Measurements from ENCODE around the gene PGM2.
A peak's percentile ranks its signal among the peaks of the same experiment; 100 is the strongest.

The PGM2 gene

GRCh38 chr4:37827802-37828321 lies 1.4 kb downstream of the PGM2 start:
- Mint-ChIP-seq H3K36me3 (ENCODE audit: low read depth) (peaks cover 32% of the 10 kb centered on the region), H3K9me3 (no peaks in the 10 kb centered on the region), H3K27me3 (no peaks in the 10 kb centered on the region), H3K27ac (peak overlapping the region; percentile 76), H3K4me3 (peak overlapping the region; percentile 93), H3K4me1 (peaks cover 30% of the 10 kb centered on the region)
- no peak for ATAC-seq
- DNase-seq = no peak

DNA sequence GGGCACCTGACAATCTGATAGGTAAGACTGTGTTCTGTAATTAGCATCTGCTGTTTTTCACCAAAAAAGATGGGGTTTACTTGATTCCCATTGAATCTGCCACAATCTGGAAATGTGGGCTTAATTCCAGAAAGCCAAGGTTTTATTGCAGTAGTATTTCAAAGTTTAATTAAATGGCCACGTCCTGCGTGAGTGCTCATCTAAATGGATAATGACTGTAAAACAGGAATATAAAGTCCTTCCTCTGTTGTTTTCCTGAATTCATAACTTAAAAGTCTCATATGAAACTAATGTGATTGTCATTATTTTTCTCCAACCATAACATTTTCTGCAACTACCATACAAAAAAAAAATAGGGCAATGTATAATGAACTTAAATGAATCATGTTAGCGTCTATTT lies 2.4 kb downstream of the PGM2 start:
- H3K4me1 Mint-ChIP-seq = peaks cover 30% of the 10 kb centered on the region
- H3K9me3 Mint-ChIP-seq = no peaks in the 10 kb centered on the region
- no peaks in the 10 kb centered on the region for H3K27me3 Mint-ChIP-seq
- no peak overlapping the region for H3K4me3 Mint-ChIP-seq
- ATAC-seq = no peak
- no peak for DNase-seq
- peaks cover 35% of the 10 kb centered on the region for H3K36me3 Mint-ChIP-seq (ENCODE audit: low read depth)
- no peak overlapping the region for H3K27ac Mint-ChIP-seq

- ATAC-seq (no peak), DNase-seq (no peak)
- Mint-ChIP-seq H3K4me1 (peaks cover 28% of the 10 kb centered on the region), H3K9me3 (no peaks in the 10 kb centered on the region), H3K27me3 (no peaks in the 10 kb centered on the region), H3K4me3 (no peak overlapping the region), H3K36me3 (ENCODE audit: low read depth) (peaks cover 42% of the 10 kb centered on the region), H3K27ac (no peak overlapping the region)
Observed at GRCh38 chr4:37830640-37831039, 4.2 kb downstream of the PGM2 start.

GRCh38 chr4:37835031-37835430 lies 8.5 kb downstream of the PGM2 start:
- DNase-seq (no peak), ATAC-seq (no peak)
- Mint-ChIP-seq H3K36me3 (ENCODE audit: low read depth) (peaks cover 62% of the 10 kb centered on the region), H3K27ac (no peak overlapping the region), H3K4me1 (peaks cover 26% of the 10 kb centered on the region), H3K4me3 (no peak overlapping the region), H3K9me3 (no peaks in the 10 kb centered on the region), H3K27me3 (no peaks in the 10 kb centered on the region)

DNA sequence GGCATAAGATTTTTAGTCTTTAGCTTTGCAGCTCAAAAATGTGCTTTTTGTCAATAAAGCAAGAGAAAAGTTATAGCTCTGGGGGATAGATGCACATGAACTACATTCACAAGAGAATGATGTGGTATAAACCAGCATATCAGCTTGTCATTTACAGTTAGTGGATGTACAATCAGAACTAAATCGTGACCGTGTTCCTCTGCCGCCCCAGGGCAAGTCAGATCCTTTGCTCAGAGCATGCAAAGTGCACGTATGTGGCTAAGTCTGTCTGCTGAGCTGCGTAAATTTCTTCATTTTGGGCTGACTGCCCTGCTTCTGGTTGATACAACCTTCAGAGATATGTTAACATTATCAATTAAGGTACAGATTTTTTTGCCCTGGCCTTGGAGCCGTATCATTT lies 9.3 kb downstream of the PGM2 start:
- no peaks in the 10 kb centered on the region for H3K9me3 Mint-ChIP-seq
- H3K27me3 Mint-ChIP-seq = no peaks in the 10 kb centered on the region
- H3K27ac Mint-ChIP-seq = no peak overlapping the region
- H3K36me3 Mint-ChIP-seq (ENCODE audit: low read depth) = peaks cover 58% of the 10 kb centered on the region
- H3K4me1 Mint-ChIP-seq = peaks cover 26% of the 10 kb centered on the region
- DNase-seq = no peak
- H3K4me3 Mint-ChIP-seq = no peak overlapping the region
- no peak for ATAC-seq

- DNase-seq = no peak
- ATAC-seq = no peak
- Mint-ChIP-seq H3K4me1 (peaks cover 26% of the 10 kb centered on the region), H3K27ac (no peak overlapping the region), H3K9me3 (no peaks in the 10 kb centered on the region), H3K27me3 (no peaks in the 10 kb centered on the region), H3K36me3 (ENCODE audit: low read depth) (peaks cover 56% of the 10 kb centered on the region), H3K4me3 (no peak overlapping the region)
Observed at GRCh38 chr4:37836274-37836673, 9.8 kb downstream of the PGM2 start.

DNA sequence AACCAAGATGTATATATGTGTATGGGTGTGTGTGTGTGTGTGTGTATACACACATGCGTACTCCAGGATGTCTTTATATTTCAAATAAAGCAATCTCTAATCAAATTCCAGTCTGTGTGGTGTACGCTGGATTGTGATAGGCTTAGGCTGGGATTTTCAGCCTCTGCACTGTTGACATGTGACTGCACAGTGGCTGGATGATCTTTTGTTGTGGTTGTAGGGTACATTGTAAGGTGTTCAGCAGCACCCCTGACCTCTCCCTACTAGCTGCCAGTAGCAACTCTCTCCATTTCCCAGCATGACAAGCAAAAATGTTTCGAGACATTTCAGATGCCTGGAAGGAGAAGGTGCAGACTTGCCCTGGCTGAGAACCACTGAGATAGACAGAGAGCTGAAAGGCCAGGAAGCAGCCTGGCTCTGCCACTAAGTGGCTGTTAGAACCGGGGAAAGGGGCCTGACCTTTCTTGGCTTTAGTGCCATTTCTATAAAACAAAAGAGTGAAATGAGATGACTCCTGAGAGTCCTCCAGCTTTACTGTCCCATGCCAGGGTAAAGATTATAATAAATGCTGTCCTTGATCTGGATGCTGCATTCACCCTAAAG lies 10.5 kb downstream of the PGM2 start:
- H3K36me3 Mint-ChIP-seq (ENCODE audit: low read depth) = peaks cover 57% of the 10 kb centered on the region
- no peaks in the 10 kb centered on the region for H3K9me3 Mint-ChIP-seq
- no peak for DNase-seq
- H3K27me3 Mint-ChIP-seq = no peaks in the 10 kb centered on the region
- peak overlapping the region; percentile 24 for H3K4me3 Mint-ChIP-seq
- peaks cover 26% of the 10 kb centered on the region for H3K4me1 Mint-ChIP-seq
- ATAC-seq = peak; percentile 45
- peak overlapping the region; percentile 49 for H3K27ac Mint-ChIP-seq

DNA sequence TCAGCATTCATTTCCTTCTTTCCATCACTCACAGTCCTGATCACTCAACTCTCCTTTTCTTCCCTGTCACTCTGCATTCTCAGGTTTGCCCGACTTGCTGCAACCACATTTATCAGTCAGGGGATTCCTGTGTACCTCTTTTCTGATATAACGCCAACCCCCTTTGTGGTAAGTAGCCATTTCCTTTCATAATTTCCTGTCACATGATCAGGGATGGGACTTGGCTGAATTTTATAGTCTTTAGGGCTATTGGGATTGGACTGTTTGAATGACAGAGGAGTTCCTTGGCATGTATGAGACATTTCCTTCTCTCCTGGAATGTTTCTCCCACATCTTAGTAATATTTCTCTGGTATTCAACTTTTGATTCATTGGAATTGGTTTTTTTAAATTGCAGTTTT lies 11.0 kb downstream of the PGM2 start:
- DNase-seq (no peak), ATAC-seq (peak; percentile 66)
- peaks cover 55% of the 10 kb centered on the region for H3K36me3 Mint-ChIP-seq (ENCODE audit: low read depth)
- H3K4me3 Mint-ChIP-seq = no peak overlapping the region
- no peaks in the 10 kb centered on the region for H3K27me3 Mint-ChIP-seq
- H3K9me3 Mint-ChIP-seq = no peaks in the 10 kb centered on the region
- H3K27ac Mint-ChIP-seq = peak overlapping the region; percentile 49
- H3K4me1 Mint-ChIP-seq = peaks cover 26% of the 10 kb centered on the region

GRCh38 chr4:37839426-37839825 lies 12.9 kb downstream of the PGM2 start:
- H3K27me3 Mint-ChIP-seq = no peaks in the 10 kb centered on the region
- H3K27ac Mint-ChIP-seq = no peak overlapping the region
- DNase-seq (no peak), ATAC-seq (no peak)
- H3K36me3 Mint-ChIP-seq (ENCODE audit: low read depth) = peaks cover 62% of the 10 kb centered on the region
- no peak overlapping the region for H3K4me3 Mint-ChIP-seq
- no peaks in the 10 kb centered on the region for H3K9me3 Mint-ChIP-seq
- H3K4me1 Mint-ChIP-seq = peaks cover 26% of the 10 kb centered on the region

- Mint-ChIP-seq H3K36me3 (ENCODE audit: low read depth) (peaks cover 63% of the 10 kb centered on the region), H3K27ac (no peak overlapping the region), H3K4me1 (no peaks in the 10 kb centered on the region), H3K9me3 (no peaks in the 10 kb centered on the region), H3K4me3 (no peak overlapping the region), H3K27me3 (no peaks in the 10 kb centered on the region)
- no peak for ATAC-seq
- DNase-seq = no peak
Observed at GRCh38 chr4:37844204-37844603, 17.7 kb downstream of the PGM2 start.

- no peak overlapping the region for H3K27ac Mint-ChIP-seq
- H3K4me1 Mint-ChIP-seq = no peaks in the 10 kb centered on the region
- H3K9me3 Mint-ChIP-seq = no peaks in the 10 kb centered on the region
- H3K36me3 Mint-ChIP-seq (ENCODE audit: low read depth) = peaks cover 63% of the 10 kb centered on the region
- ATAC-seq (no peak), DNase-seq (no peak)
- no peak overlapping the region for H3K4me3 Mint-ChIP-seq
- no peaks in the 10 kb centered on the region for H3K27me3 Mint-ChIP-seq
Observed at GRCh38 chr4:37845201-37845600, 18.7 kb downstream of the PGM2 start.

DNA sequence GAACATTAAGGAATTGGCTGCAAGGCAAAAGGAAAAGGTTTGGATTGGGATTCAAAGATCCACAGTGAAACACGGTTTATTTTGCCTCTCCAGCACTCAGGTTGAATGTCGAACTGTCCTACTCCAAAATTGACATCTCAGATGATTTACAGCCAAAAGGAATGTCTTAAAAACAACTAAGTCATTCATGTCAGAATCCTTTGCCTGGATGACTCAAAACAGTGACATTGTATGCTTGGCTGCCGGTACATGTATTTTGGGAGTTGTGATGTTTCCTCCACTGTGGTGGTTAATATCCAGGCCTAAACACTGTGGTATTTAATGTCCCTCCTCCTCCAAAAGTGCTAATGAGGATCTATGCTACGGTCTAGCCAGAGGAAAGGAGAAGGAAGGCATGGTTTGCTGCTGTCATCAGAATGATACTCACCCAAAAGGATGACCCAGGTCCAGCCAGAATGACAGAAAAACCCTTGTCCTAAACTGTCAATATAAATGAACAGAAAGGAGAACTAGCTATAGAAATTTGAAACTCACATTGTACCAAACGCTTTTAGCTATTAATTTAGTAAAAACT lies 20.9 kb downstream of the PGM2 start:
- no peaks in the 10 kb centered on the region for H3K9me3 Mint-ChIP-seq
- H3K27me3 Mint-ChIP-seq = no peaks in the 10 kb centered on the region
- peaks cover 58% of the 10 kb centered on the region for H3K36me3 Mint-ChIP-seq (ENCODE audit: low read depth)
- no peak overlapping the region for H3K27ac Mint-ChIP-seq
- no peak overlapping the region for H3K4me3 Mint-ChIP-seq
- H3K4me1 Mint-ChIP-seq = no peaks in the 10 kb centered on the region
- ATAC-seq (no peak), DNase-seq (no peak)

DNA sequence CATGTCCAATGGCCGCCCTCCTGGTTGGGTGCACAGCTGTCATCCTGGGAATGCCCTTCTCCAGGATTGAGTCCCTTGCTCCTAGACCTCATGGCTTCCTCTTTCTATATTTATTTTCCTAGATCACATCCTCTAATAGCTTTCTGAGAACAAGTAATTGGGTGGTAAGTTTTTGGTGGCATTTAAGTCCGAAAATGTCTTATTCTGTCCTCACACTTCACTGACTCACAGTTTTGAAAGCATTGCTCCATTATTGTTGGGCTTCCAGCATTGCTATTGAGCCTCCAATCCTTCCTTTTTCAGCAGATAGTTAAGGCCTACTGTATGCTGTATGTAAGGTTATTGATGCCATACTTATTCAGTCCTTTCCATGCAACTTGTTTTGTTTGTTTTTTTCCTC lies 25.9 kb downstream of the PGM2 start:
- H3K9me3 Mint-ChIP-seq = no peaks in the 10 kb centered on the region
- H3K4me1 Mint-ChIP-seq = no peaks in the 10 kb centered on the region
- ATAC-seq = no peak
- no peaks in the 10 kb centered on the region for H3K27me3 Mint-ChIP-seq
- peaks cover 47% of the 10 kb centered on the region for H3K36me3 Mint-ChIP-seq (ENCODE audit: low read depth)
- H3K27ac Mint-ChIP-seq = no peak overlapping the region
- no peak overlapping the region for H3K4me3 Mint-ChIP-seq
- DNase-seq = no peak

DNA sequence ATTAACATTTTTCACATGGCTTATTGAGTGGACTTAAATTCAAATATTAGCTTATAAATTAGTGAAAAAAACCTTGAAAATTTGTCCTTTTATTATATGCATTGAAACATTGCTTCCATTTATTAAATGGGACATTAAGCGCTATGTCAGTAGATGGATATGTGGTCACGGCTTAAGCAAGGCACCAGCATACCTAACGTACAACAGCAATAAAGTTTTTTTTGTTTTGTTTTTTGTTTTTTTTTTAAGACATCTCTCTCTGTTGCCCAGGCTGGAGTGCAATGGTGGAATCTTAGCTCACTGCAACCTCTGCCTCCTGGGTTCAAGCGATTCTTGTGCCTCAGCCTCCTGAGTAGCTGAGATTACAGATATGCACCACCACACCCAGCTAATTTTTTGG lies 31.6 kb downstream of the PGM2 start:
- no peaks in the 10 kb centered on the region for H3K9me3 Mint-ChIP-seq
- H3K27me3 Mint-ChIP-seq = no peaks in the 10 kb centered on the region
- H3K27ac Mint-ChIP-seq = no peak overlapping the region
- no peaks in the 10 kb centered on the region for H3K4me1 Mint-ChIP-seq
- DNase-seq (no peak), ATAC-seq (no peak)
- H3K36me3 Mint-ChIP-seq (ENCODE audit: low read depth) = peaks cover 42% of the 10 kb centered on the region
- H3K4me3 Mint-ChIP-seq = no peak overlapping the region

- no peak for DNase-seq
- Mint-ChIP-seq H3K36me3 (ENCODE audit: low read depth) (peaks cover 40% of the 10 kb centered on the region), H3K4me1 (no peaks in the 10 kb centered on the region), H3K9me3 (no peaks in the 10 kb centered on the region), H3K27ac (no peak overlapping the region), H3K4me3 (no peak overlapping the region), H3K27me3 (no peaks in the 10 kb centered on the region)
- ATAC-seq = no peak
Observed at GRCh38 chr4:37858872-37859271, 32.4 kb downstream of the PGM2 start.
